NCI-H2196 (cell line): Measurements from ENCODE around the gene BRAP.
"Not testable (repeated sequence)": the region's sequence is repeated elsewhere in the genome, so short reads cannot be mapped to it uniquely, and the experiment has no call there.

ENCODE experiments used
- DNase-seq: peaks from one replicate; lab custom pipeline; 2025; ENCODE audit not compliant: unreplicated experiment; lab: John Stamatoyannopoulos, UW

The BRAP gene

GRCh38 chr12:111684485-111685198 is 1.1 kb downstream of the BRAP start:
- DNase-seq, result not testable (repeated sequence)

GRCh38 chr12:111677186-111677585 is 8.6 kb downstream of the BRAP start:
- DNase-seq, result no peak

DNA sequence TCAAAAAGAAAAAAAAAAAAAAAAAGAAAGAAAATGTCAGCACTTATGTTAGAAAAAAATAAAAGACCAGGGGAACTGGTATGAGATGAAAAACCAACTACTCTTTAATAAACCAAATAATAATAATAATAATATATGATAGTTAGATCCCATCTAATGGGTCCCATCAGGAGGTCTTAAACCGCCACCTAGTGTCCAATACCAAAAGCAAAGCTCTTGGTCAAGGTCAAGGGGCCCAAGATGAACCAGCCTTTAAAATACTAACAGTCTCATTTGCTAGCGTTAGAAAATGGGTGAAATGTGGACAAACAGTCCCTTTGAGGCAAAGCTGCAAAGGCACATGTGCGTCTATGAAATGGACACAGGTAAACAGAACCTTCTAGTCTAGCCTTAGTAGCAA is 12.3 kb downstream of the BRAP start:
- peak; percentile 16 for DNase-seq

GRCh38 chr12:111672822-111673381 is 12.9 kb downstream of the BRAP start:
- no peak for DNase-seq

DNA sequence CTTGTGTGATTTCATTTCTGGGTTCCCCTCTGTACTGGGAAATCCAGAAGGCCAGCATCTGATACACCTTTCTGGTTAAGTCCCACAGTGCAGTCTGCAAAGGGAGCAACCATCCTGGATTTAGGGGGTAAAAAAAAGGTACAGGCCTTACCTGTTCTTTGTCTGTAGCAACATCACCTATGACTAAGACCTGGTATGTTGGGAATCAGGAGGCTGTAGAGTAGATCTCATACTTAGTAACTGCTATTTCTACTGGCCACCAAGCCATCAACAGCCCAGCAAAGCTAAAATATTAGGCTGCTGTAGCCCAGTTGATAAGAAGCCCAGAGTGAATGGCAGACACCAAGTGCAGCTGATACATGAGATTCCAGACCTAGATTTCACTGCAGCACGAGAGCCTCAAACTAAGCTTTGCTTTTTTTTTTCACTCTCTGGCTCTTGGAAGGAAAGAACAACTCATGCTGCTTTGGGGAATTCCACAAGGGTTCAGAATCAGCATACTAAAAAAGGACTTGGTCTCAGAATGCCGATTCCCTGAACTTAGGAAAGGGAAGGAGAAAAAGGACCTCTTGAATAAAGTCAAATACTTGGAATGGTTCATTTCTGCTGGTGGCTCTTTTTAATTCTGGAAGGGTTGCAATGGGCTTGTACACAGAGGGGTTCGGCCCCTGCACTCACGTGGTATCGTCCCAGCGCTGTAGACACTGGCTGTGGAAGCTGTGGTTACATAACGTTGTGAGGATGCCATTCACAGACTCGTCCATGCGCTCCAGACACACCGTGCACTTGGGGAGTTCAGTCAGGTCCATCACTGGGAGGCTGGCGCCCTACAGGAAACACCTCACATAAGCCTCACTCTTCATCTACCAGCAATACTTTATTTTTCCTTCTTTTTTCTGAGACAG is 20.5 kb downstream of the BRAP start:
- DNase-seq, result no peak

DNA sequence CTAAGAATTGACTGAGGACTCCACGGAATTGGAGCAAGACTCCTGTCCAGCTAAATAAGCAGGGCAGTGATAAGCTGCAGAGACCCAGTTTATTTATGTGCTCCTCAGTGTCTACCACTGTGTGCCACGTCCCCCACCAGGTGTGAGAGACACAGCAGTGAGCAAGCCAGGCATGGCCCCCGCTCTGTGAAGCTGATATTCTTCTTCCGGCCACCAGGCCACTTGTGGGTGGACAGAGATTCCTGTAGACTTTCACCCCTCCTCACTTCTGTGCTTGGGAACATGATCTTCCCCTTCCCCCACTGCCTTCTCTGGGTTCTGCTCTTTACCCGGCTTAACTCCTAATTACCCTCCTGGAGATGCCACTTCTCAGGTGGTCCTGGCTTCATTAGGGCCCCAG is 21.3 kb downstream of the BRAP start:
- DNase-seq, result no peak

GRCh38 chr12:111656016-111656415 is 29.7 kb downstream of the BRAP start:
- no peak for DNase-seq

DNA sequence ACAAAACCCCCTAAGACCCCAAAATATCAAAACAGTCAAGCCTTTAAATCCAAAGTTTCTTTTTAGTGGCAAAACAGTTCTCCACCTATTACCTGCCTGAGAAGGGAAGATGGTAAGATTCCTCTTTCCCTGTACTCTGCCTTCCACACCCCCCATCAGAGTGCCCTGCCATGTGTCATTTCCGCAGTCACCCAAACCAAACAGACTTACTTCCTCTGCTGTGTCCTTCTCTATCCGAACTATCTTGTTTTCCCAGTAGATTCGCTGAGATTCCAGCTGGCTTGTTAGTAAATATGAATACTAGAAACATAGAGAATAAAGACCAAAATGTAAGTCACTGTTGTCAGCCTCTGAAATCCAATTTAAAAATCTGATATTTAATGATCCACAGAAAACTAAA is 30.4 kb downstream of the BRAP start:
- DNase-seq, result no peak

DNA sequence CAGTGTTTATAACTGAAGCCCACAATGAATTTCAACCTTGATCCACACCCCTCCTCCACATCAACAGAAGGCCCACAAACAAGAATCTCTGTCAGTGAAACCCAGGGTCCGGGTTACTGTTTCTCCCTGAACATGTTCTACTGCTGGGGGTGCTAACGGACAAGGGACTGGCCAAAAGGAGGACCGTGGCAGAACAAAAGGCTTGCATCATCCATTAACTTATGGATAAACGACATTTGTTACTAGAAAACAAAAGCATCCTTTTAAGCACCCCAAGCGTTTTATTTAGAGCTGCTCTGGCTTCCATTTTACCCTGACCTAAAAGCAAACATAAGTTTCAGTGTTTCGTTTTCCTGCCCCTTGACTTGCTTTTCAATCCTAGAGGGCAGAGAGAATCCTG is 32.2 kb downstream of the BRAP start:
- no peak for DNase-seq

- not testable (repeated sequence) for DNase-seq
Observed at GRCh38 chr12:111652530-111652929, 33.2 kb downstream of the BRAP start.

GRCh38 chr12:111650912-111651311 is 34.8 kb downstream of the BRAP start:
- no peak for DNase-seq

- DNase-seq, result peak; percentile 47
Observed at GRCh38 chr12:111645433-111645832, 40.3 kb downstream of the BRAP start.

- DNase-seq, result peak; percentile 43
Observed at GRCh38 chr12:111643427-111643826, 42.3 kb downstream of the BRAP start.

DNA sequence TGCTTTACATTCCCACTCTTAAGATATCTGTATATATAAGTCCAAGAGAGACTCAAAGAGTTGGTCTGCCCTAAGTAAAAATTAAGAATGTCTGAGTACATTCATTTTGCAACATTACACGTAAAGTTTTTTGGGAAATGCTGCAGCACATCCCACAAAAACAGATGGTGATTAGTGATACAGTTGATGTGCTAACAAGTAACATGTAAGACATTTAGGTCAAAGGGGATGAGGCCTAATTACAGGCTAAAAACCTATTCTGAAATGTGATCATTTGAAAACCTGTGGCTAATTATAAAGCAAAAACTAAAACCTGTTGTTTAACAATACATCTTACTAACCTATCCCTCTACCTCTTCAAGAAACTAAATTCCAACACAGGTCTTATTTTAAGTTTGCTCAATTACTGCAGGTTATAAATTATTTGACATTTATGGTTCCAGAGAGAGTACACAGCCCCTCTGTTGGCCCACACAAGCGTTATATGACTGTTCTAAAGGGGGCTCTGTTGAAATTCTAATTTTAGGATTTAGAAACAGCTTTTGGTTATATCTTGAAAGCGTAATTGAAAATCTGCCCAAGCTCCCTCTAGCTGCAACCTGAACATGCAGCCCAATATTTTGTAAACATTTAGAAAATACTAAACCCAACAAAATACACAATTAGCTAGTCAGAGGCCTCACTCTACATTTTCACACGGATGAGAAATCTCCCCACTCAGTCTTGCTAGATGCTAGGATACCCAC is 42.9 kb downstream of the BRAP start:
- DNase-seq, result no peak

DNA sequence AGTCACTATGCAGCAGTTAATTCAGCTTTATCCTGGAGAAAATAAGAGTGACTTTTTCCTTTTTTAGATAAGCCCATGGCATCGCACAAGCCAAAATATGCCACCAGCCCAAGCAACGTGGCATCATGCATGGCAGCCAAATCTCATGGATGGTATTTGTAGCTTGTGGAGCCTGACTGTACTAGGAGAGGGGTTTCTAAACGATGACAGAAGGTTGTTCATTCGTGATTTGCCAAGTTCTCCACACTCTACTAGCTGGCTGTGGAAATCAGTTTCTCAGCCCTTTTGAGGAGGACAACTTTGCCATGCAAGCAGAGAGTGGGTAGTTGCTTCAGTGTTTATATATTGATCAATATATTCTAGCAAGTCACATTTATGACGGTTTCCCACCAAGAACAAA is 45.2 kb downstream of the BRAP start:
- no peak for DNase-seq

DNA sequence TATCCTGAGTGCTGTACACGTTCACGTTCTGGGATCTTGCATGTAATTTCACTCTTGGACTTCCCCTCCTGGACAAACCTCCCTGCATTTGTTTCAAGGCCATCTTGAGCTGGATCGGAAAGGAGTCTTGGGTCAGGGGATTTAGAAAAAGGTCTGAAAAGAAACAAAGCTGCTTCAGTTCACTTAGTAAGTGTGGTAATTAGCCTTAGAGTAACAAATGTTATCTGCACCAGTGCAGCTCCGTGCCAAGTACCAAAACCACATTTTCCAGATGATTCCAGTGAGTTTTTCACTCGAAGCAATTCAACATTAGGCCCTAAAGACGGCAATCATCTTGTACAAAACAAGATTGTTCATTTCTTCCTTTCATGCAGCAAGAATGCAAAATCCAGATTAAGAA is 47.2 kb downstream of the BRAP start:
- no peak for DNase-seq

DNA sequence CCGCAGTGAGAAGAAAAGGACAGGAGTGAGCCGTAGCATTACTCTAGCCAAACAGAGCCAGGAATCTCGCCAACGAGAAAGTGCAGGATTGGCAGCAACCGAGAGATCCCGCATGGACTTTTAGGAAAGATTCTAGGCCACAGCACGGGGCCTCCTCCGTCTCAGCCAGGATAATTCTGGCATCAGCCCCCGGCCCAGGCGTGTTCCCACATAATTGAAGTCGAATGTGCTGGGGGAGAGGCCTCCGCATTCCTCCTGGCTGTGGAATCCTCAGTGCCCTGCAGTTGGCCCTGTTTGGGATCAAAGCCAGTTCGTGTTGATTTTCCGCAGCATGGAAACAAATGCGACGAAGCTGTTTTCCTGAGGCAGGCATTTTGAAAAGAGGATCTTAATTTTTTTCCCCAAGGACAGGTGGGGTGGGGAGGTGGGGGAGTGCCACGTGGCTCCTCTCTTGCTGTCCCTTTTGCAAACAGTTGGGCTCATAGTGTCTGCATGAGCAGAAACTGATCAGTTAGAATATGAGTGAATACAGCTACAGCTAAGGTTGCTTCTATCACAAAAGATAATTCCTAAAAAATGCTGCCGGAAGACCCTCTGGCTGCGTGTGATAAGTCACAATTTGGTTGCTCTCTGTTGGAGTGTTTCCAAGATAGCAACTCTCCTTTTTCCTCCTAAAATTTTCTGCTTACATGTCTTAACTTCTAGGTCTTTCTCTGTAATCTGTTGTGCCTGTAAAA is 49.4 kb downstream of the BRAP start:
- no peak for DNase-seq

- no peak for DNase-seq
Observed at GRCh38 chr12:111635524-111635923, 50.2 kb downstream of the BRAP start.

- DNase-seq, result no peak
Observed at GRCh38 chr12:111628505-111629260, 57.1 kb downstream of the BRAP start.

DNA sequence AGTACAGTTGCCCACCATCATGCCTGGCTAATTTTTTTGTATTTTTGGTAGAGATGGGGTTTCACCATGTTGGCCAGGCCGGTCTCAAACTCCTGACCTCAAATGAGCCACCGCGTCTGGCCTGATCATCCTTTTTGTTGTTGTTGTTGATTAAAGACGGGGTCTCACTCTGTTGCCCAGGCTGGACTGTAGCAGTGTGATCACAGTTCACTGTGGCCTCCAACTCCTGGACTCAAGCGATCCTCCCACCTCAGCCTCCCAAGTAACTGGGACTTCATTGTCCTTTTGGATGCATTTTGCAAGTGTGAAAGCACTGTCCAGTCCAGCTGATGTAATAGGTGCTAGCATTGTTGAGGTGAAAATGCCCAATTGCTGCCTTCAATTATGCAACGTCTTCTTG is 59.5 kb downstream of the BRAP start:
- no peak for DNase-seq
